Left renal cortex interstitium (tissue), 4 donors: Measurements from ENCODE around the gene C19orf67. TPM values are rescaled to one million over a fixed set of nuclear protein-coding genes. Genes with fewer than 3 reads are reported as not detected.

Experiments used
- DNase-seq, 4 donors: peaks; one replicate each; pipeline ENCODE4 v3.0.0-alpha.2; 2013; ENCODE audit warnings: low read depth in 4 of 4, low spot score in 2 of 4, missing footprints in 1 of 4
- polyA plus RNA-seq, 4 donors: library from polyadenylated mRNA; unstranded; fragments of 120-200 nt; gene quantifications; one replicate each; pipeline ENCODE4 v1.2.1, GENCODE V29; 2013; ENCODE audit not compliant: insufficient read length in 4 of 4

C19orf67 gene
- polyA plus RNA-seq, 4 donors, result 0.10 to 0.16 TPM; not detected in 2

GRCh38 chr19:14088634-14089411 is 3.2 kb upstream of the C19orf67 start:
- no peak for DNase-seq

DNA sequence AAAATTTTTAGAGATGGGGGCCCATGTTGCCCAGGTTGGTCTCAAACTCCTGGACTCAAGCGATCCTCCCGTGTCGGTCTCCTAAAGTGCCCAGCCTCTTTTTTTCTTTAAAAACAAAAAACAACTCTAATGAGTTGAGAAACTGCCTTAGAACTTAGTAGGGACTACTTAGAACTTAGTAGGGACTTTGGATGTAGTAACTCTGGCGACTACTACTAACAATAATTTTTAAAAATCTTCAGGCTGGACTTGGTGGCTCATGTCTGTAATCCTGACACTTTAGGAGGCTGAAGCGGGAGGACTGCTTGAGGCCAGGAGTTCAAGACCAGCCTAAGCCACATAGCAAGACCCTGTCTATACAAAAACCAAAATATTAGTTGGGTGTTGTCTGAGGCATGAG is 515 bp upstream of the C19orf67 start:
- DNase-seq, result no peak

GRCh38 chr19:14082675-14082960 is 3.0 kb downstream of the C19orf67 start:
- DNase-seq, result no peak

- DNase-seq, result no peak
These were observed 3.5 kb downstream of the C19orf67 start for GRCh38 chr19:14081797-14082674.

DNA sequence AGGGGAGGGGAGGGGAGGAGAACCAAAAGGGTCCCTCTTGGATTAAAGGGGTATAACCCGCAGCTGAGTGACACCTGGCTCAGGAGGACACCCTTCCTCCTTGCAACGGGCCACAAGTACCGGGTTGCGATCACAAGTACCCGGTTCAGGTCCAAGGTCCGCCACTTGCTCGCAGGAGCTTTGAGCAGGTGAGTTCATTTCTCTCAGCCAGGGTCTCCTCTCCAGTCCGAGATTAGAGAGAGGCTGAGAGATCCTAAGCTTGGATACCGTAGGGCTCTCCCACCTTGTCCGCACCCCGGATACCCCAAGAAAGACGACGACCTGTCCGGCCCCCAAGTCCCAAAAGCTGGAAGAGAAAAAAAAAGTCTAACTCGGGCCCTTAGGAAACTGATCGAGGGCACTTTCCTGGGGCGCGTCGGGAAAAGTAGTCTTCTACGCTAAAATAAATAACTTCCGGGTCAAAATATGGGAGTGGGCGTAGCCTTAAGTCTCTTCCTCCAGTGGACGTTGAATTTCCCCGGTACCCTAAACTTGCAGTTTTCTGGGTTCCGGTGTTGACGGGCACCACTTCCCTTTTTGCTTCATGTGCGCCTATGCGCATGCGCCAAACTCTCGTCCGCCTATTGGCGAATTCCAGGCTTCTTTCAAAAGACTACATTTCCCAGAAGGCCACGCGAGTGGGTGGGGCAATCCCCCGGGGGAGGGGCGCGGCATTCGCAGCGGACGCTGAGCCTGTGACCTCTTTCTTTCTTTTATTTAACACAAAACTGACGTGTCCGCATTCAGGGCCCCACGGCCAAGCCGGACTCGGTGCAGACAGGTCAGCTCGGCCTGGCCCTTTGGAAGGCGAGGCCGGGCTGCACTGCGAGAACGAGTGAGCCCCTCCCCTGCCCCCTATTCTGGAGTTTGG is 4.4 kb downstream of the C19orf67 start:
- DNase-seq, result peak; percentile 97 to 99 (median 99)

DNA sequence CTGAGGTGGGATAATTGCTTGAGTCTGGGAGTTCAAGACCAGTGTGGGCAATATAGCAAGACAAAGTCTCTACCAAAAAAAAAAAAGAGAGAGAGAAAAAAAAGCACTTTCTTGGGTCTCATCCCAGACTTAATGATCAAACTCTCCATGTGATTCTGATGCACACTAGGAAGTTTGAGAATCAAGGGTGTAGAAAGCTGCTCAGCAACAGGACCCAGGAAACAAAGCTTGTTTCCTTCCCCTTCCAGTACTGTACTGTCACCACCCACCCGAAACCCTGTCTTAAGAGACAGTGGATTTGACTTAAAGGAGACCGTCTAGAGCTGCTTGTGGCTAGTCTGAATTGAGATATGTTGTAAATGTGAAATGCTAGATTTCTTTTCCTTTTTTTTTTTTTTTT is 7.2 kb downstream of the C19orf67 start:
- no peak for DNase-seq

GRCh38 chr19:14073925-14074838 is 11.4 kb downstream of the C19orf67 start:
- DNase-seq, result no peak

DNA sequence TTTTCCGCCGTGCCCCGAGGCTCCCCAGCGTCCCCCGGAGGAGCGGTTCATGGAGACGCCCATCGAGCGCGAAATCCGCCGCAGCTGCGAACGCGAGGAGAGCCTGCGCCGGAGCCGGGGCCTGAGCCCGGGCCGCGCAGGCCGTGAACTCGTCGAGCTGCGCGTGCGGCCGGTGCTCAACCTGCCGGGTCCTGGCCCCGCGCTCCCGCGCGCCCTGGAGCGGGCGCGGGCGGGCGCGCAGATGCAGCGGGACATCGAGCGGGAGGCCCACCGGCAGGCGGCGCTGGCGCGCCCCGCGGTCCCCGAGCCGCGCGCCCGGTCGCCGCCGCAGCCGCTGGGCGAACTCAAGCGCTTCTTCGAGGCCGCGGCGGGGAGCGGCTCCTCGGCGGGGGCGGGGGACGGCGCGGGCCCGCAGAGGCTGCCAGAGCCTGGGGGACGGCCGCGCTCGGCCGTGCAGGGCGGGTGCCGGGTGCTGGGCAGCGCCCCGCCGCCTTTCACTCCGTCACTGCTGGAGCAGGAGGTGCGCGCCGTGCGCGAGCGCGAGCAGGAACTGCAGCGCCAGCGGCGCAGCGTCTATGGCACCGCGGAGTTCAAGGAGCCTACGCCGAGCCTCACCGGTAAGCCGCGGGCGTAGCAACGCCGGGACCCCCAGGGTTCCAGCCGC is 12.2 kb downstream of the C19orf67 start:
- DNase-seq, result no peak

GRCh38 chr19:14072535-14073260 is 12.9 kb downstream of the C19orf67 start, which contains the start of gene MISP3:
Gene MISP3 (plus strand): TSS chr19:14072786. CDS start chr19:14073310, 524 bp downstream.
- DNase-seq, result no peak

DNA sequence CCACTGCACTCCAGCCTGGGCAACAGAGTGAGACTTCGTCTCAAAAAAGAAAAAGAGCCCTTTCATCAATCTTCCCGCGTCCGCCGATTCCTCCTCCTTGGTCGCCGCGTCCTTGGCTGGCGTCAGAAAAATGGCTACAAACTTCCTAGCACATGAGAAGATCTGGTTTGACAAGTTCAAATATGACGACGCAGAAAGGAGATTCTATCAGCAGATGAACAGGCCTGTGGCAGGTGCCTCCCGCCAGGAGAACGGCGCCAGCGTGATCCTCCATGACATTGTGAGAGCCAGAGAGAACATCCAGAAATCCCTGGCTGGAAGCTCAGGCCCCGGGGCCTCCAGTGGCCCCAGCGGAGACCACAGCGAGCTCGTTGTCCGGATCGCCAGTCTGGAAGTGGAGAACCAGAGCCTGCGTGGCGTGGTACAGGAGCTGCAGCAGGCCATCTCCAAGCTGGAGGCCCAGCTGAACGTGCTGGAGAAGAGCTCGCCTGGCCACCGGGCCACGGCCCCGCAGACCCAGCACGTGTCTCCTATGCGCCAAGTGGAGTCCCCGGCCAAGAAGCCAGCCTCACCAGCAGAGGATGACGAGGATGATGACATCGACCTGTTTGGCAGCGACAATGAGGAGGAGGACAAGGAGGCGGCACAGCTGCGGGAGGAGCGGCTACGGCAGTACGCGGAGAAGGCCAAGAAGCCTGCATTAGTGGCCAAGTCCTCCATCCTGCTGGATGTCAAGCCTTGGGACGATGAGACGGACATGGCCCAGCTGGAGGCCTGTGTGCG is 15.1 kb downstream of the C19orf67 start:
- DNase-seq, result no peak

GRCh38 chr19:14066134-14066533 is 19.4 kb downstream of the C19orf67 start:
- no peak for DNase-seq

DNA sequence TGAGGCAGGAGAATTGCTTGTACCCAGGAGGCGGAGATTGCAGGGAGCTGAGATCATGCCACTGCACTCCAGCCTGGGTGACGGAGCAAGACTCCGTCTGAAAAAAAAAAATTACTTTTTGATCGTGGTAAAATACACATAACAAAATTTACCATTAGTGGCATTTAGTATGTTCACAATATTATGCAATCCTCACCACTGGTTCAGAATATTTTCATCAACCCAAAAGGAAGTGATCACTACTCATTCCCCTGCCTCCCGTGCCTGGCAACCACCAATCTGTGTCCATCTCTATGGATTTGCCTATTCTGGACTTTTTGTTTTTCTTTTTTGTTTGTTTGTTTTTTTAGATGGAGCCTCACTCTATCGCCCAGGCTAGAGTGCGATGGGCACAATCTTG is 22.5 kb downstream of the C19orf67 start:
- DNase-seq, result no peak

DNA sequence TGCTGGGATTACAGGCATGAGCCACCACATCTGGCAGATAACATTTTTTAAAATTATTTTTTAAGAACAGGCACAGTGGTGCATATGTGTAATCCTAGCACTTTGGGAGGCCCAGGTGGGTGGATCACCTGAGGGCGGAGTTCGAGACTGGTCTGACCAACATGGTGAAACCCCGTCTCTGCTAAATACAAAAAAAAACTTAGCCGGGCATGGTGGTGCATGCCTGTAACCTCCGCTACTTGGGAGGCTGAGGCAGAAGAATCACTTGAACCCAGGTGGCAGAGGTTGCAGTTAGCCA is 23.1 kb downstream of the C19orf67 start:
- DNase-seq, result no peak

DNA sequence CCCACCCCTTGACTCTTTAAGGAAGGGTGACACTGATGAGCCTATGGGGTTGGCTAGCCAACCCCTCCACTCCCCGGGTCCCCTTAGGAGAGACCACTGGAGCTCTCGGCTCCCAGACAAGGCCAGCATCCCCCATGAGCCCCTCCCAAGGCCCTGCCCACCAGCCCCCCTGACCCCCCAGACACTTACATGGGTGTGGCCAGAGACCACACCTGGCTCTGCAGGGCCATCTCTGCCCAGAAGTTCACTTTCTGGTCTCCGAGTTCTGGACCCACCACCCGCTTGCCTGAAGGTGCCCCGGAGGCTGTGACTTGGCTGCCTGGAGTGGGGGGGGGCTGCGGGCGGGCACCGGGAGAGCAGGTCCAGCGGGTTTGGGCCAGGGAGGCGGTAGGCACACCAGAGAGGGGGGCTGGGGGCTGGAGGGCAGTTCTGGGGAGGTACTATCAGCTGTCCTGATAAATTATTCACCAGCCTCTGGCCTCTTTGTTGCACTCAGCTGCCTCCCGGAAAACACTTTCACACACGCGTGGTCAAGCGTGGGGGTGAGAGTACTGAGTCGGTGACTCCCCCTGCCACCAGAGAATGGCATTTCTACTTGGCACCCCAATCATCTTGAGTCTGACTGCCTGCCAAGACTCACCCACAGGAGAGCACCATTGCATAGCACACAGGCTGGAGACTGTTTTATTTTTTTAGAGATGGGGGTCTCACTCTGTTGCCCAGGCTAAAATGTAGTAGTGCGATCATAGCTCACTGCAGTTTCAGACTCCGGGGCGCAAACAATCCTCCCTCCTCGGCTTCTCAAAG is 23.6 kb downstream of the C19orf67 start, which contains the start of gene PALM3:
Gene PALM3 (minus strand): TSS at position 326 of the 807 bp plus-strand sequence. CDS start 96 bp downstream, at position 230.
- no peak for DNase-seq

- no peak for DNase-seq
These were observed 24.4 kb downstream of the C19orf67 start for GRCh38 chr19:14061081-14061749.

GRCh38 chr19:14059652-14060155 is 25.9 kb downstream of the C19orf67 start:
- no peak for DNase-seq
